ENCODE results near the gene ZNF439. TPM values are rescaled to one million over a fixed set of nuclear protein-coding genes. Genes with fewer than 3 reads are reported as not detected.
"Not testable (repeated sequence)": the region's sequence is repeated elsewhere in the genome, so short reads cannot be mapped to it uniquely, and the experiment has no call there.

The ZNF439 gene
- total and polyA plus RNA-seq, 2 of the 8 experiments (the other 6 are each of a cell fraction or from before 2014, with no cell fraction given): 0.09 TPM; not detected in 1

DNA sequence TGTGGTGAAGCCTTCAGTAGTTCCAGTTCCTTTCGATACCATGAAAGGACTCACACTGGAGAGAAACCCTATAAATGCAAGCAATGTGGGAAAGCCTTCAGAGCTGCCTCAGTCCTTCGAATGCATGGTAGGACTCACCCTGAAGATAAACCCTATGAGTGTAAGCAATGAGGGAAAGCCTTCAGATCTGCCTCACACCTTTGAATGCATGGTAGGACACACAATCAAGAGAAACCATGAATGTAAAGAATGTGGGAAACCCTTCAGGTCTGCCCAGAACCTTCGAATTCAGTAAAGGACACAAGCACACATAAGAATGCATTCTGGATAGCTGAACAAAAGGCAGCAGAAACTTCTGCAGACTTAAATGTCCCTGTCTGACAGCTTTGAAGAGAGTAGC is 57.4 kb downstream of the ZNF439 start (continued):
- TF ChIP-seq PHF8 (conservative IDR thresholded peaks at IDR 0.05; ENCODE audit: low read depth, low read length): no peak
- no peak for TF ChIP-seq RNF2 (IDR thresholded peaks at IDR 0.05; ENCODE audit: borderline replicate concordance, low read depth, low read length, missing control alignments, poor library complexity, severe bottlenecking)
- TF ChIP-seq, protein P1, sequence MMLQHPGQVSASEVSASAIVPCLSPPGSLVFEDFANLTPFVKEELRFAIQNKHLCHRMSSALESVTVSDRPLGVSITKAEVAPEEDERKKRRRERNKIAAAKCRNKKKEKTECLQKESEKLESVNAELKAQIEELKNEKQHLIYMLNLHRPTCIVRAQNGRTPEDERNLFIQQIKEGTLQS (IDR thresholded peaks at IDR 0.05; ENCODE audit: insufficient read depth, low read depth, low read length): no peak

DNA sequence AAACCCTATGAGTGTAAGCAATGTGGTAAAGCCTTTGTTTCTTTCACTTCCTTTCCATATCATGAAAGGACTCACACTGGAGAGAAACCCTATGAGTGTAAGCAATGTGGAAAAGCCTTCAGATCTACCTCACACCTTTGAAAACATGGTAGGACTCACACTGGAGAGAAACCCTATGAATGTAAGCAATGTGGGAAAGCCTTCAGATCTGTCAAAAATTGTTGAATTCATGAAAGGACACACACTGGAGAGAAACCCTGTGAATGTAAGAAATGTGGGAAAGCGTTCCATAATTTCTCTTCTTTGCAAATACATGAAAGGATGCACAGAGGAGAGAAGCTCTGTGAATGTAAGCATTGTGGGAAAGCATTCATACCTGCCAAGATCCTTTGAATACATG is 63.4 kb downstream of the ZNF439 start:
- DNase-seq (ENCODE audit: low read depth in 1 of 2, low spot score in 2 of 2); H3K14ac ChIP-seq (ENCODE audit: insufficient read length); H3K27me3 ChIP-seq (replicated peaks in 1 of 4; ENCODE audit: control insufficient read depth in 3 of 4, extremely low read depth in 1 of 4, insufficient read depth in 3 of 4, low read length in 3 of 4); H3K4me2 ChIP-seq (ENCODE audit: insufficient read depth in 1 of 2, low read depth in 2 of 2, low read length in 2 of 2); POLR2A ChIA-PET (ENCODE audit: partially characterized antibody); H2BK120ac ChIP-seq (replicated peaks; ENCODE audit: low read depth, low read length); H3K18ac ChIP-seq (ENCODE audit: extremely low read depth, low read length); H3K4ac ChIP-seq (replicated peaks; ENCODE audit: insufficient read length, low read depth, low read length); H3K56ac ChIP-seq (replicated peaks; ENCODE audit: insufficient read length, low read depth, low read length); H3K9ac ChIP-seq (replicated peaks in 1 of 4; ENCODE audit: extremely low read depth in 1 of 4, low read depth in 3 of 4, low read length in 3 of 4); H3K27ac ChIP-seq (ENCODE audit: low read depth, low read length); H3K79me2 ChIP-seq (ENCODE audit: control insufficient read depth in 1 of 2, insufficient read depth in 2 of 2, low read length in 2 of 2); H4K91ac ChIP-seq (replicated peaks; ENCODE audit: insufficient read length, low read length); H2BK12ac ChIP-seq (ENCODE audit: low read depth, low read length); H4K20me1 ChIP-seq (replicated peaks in 1 of 2; ENCODE audit: control insufficient read depth in 1 of 2, insufficient read depth in 2 of 2, low read length in 2 of 2); H4K5ac ChIP-seq (ENCODE audit: insufficient read length, low read depth, low read length); H3K23me2 ChIP-seq (ENCODE audit: low read depth, low read length); H2AK5ac ChIP-seq (ENCODE audit: low read depth, low read length); H2BK15ac ChIP-seq (ENCODE audit: low read length); H2BK5ac ChIP-seq (ENCODE audit: low read depth, low read length); H2BK20ac ChIP-seq (ENCODE audit: low read length); H3K4me1 ChIP-seq (replicated peaks in 1 of 4; ENCODE audit: control insufficient read depth in 3 of 4, insufficient read depth in 4 of 4, low read length in 3 of 4); FAIRE-seq; H2AFZ ChIP-seq (ENCODE audit: low read length); H3K23ac ChIP-seq (ENCODE audit: insufficient read length); H4K8ac ChIP-seq (ENCODE audit: extremely low read depth, insufficient read depth, low read length); H3K79me1 ChIP-seq (ENCODE audit: low read depth, low read length): not testable (repeated sequence)
- CTCF ChIA-PET (ENCODE audit: partially characterized antibody): interaction anchor here (1.3 kb wide), 1 partner anchor 9 kb away, joined by 4 read pairs; no protein-coding TSS in a partner anchor
- peaks cover 0 to 21% (median 4%) of the 10 kb centered on the region in 4 experiments; a peak in 5 of 8 replicates for H3K36me3 ChIP-seq (ENCODE audit: control insufficient read depth in 2 of 4, insufficient read depth in 4 of 4, low read length in 3 of 4)
- WGBS, 2 experiments (ENCODE audit: extremely low coverage in 1 of 2, insufficient coverage in 1 of 2, insufficient read length in 1 of 2, insufficient replicate concordance in 2 of 2, low coverage in 1 of 2, low lambda C conversion rate in 2 of 2, missing lambda C conversion rate in 1 of 2): 88% methylated on average over 1 of the region's 1 CpG; no CpG with 5 or more reads in 1 of the 2 experiments
- H3K4me3 ChIP-seq (ENCODE audit: extremely low read depth in 1 of 4, insufficient read depth in 2 of 4, low read depth in 3 of 4, low read length in 4 of 4): peak overlapping the region in 1 of 4 experiments; percentile 19; a peak in 1 of 8 replicates
- H3K9me3 ChIP-seq (ENCODE audit: insufficient read depth in 2 of 2, low read depth in 1 of 2, low read length in 1 of 2): peaks cover 35 to 51% of the 10 kb centered on the region in 2 experiments

Data from H1 (cell line).